NOMO-1 (cell line): Measurements from ENCODE around the gene GGNBP2.

Experiments
- DNase-seq, 2 experiments: peaks; one replicate each; lab custom pipeline; 2025; ENCODE audit not compliant: unreplicated experiment in 2 of 2; lab: John Stamatoyannopoulos, UW

The GGNBP2 gene

DNA sequence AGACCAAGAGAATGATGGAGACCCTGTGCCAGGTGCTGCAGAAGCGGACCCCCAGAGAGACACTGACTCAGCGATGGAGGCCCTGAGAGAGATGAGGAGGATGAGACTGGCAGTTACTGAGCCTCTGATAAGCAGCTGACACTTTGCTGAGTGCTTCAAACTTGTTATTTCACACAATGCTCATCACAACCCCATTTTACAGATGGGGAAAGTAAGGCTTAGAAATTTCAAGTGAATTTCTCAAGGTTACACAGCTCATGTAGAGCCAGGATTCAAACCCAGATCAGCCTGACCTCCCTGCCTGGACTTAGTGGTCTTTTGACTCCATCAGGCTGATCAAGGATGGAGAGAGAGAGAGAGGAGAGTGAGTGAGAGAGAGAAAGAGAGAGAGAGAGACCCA lies 83.9 kb downstream of the GGNBP2 start:
- no peak for DNase-seq

DNA sequence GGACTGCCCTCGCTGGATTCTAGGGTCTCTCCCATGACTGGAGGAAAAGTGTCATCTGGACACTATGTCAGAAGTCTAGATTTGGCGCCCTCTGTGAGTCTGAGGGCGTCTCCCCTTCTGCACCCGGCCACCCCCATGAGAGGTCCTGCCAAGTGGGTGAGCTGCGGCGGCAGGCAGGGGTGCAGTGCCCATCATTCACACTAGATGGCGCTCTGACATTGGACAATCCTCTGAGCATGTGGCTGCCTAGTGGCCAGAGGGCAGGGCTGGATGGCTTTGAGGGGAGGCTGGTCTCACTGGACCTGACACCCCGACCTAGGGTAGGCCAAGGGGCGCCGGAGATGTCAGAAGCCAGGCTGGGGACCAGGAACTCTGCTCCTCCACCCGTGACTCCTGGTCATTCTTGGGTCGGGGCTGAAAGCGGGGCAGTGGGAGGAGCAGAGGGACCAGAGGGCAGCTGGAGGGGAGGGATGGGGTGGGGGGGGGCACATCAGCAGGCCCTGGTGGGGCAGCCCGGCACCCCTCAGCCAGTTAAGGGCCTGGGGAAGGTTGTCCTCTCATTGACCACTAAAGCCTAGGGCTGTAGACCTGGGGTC lies 84.6 kb downstream of the GGNBP2 start:
- peak; percentile 40 to 46 for DNase-seq

GRCh38 chr17:36629970-36630502 lies 85.3 kb downstream of the GGNBP2 start:
- no peak for DNase-seq

DNA sequence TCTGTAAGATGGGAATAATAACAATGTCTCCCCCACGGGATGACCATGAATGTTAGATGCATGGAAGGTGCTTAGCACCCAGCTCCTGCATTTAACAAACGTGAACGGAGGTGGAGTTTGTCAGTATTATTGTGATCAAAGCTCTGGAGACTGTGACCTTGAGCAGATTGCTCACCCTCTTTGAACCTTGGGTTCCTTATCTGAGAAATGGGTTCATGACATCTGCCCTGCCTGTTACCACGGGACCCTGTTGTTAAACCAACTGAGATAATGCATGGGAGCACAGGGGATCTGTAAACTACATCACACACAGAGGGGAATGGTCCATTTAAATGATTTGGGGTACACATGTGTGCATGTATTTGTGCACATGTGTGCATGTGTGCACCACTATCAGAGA lies 86.3 kb downstream of the GGNBP2 start:
- DNase-seq: no peak

DNA sequence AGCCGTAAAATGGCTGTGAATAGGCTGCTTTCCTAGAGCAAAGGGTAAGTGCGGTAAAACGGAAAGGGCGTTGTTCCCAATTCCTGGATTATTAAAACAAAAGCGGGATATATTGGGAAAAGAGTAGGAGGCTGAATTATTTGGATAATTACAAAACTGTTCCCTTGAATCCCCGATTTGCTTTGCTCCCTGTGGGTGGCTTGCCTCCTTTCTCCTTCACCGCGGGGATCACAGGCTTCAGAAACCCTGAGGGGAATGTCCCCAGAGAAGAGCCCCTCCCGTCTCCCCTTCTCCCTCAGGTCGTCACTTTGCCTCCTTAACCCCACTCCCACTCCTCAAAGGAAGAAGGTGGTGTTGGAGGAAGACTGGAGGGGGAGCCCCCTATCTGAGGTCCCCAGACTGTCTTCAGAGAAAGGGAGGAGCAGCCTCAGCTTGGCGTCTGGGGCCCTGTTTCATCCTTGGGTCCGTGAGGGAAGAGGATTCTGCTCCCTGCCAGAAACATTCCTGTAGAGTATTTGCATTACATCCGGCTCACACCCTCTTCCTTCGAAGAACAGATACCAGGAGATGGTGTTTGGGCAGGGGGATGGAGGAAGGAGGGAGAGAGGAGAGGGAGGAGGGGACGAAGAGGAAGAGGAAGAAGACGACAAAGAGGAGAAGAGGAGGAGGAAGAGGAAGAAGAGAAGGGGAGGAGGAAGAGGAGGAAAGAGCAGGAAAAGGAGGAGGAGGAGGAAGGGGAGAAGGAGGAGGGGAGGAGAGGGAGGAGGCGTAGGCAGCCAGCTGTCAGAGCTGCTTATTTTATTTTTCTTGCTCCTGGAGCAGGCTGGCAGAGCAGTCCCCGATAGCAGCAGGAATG lies 88.4 kb downstream of the GGNBP2 start:
- DNase-seq: no peak
